RWPE2 (cell line): ENCODE data around the gene PLP1.

Experiments
- ATAC-seq: fragments of 200-7000 bp; cut with Tn5 transposase; 3 replicates; pipeline ENCODE4 v1.9.1; 2021; ENCODE audit warnings: low read depth
- DNase-seq: peaks from one replicate; pipeline ENCODE4 v3.0.0-alpha.2; 2020; ENCODE audit warnings: low spot score
- H3K27ac ChIP-seq: fragments of 450-650 bp; 2 replicates; pipeline ENCODE4 v1.5.1; 2017; ENCODE audit warnings: mild to moderate bottlenecking; ENCODE audit not compliant: poor library complexity, severe bottlenecking
- H3K27me3 ChIP-seq: fragments of 250-450 bp; sonication (Bioruptor Pico); 2 replicates; pipeline ENCODE4 v1.5.1; 2021; ENCODE audit warnings: mild to moderate bottlenecking, moderate library complexity; ENCODE audit not compliant: insufficient read depth, poor library complexity, severe bottlenecking
- H3K36me3 ChIP-seq: fragments of 250-450 bp; sonication (Bioruptor Pico); 2 replicates; pipeline ENCODE4 v1.5.1; 2020; ENCODE audit warnings: low read depth, mild to moderate bottlenecking, moderate library complexity
- H3K4me1 ChIP-seq: fragments of 250-450 bp; sonication (Bioruptor Pico); 2 replicates; pipeline ENCODE4 v1.5.1; 2021; ENCODE audit warnings: mild to moderate bottlenecking, moderate library complexity; ENCODE audit not compliant: insufficient read depth, poor library complexity, severe bottlenecking
- H3K4me3 ChIP-seq: fragments of 250-450 bp; sonication (Bioruptor Pico); 2 replicates; pipeline ENCODE4 v1.5.1; 2021; ENCODE audit warnings: mild to moderate bottlenecking, moderate library complexity; ENCODE audit not compliant: severe bottlenecking
- H3K9me3 ChIP-seq: fragments of 250-450 bp; sonication (Bioruptor Pico); 2 replicates; pipeline ENCODE4 v1.5.1; 2021; ENCODE audit warnings: mild to moderate bottlenecking, moderate library complexity; ENCODE audit not compliant: severe bottlenecking
- TF ChIP-seq, protein P1 (sequence below): fragments of 450-650 bp; IDR thresholded peaks from one replicate; pipeline ENCODE4 v1.5.1; 2017; ENCODE audit warnings: mild to moderate bottlenecking, moderate library complexity; ENCODE audit not compliant: poor library complexity, severe bottlenecking

Gene PLP1

DNA sequence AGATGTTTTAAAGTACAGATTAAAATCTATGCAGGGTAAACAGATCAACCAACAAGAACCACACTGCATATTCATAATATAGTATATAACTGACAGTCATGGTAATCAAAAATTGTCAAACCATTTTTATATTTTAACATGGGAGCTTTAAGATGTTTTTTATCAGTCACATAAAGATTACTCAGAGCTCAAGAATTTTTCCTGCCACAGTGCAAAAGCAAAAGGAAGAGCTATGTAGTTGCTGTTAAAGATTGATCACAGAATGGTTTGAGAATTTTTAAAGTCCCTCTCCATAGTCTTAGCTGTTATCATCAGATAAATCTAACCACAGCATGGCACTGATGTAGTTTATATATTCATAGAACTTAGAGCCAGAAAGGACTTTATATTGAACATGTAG lies 47.0 kb downstream of the PLP1 start:
- TF ChIP-seq, protein P1, sequence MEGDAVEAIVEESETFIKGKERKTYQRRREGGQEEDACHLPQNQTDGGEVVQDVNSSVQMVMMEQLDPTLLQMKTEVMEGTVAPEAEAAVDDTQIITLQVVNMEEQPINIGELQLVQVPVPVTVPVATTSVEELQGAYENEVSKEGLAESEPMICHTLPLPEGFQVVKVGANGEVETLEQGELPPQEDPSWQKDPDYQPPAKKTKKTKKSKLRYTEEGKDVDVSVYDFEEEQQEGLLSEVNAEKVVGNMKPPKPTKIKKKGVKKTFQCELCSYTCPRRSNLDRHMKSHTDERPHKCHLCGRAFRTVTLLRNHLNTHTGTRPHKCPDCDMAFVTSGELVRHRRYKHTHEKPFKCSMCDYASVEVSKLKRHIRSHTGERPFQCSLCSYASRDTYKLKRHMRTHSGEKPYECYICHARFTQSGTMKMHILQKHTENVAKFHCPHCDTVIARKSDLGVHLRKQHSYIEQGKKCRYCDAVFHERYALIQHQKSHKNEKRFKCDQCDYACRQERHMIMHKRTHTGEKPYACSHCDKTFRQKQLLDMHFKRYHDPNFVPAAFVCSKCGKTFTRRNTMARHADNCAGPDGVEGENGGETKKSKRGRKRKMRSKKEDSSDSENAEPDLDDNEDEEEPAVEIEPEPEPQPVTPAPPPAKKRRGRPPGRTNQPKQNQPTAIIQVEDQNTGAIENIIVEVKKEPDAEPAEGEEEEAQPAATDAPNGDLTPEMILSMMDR: no peak

DNA sequence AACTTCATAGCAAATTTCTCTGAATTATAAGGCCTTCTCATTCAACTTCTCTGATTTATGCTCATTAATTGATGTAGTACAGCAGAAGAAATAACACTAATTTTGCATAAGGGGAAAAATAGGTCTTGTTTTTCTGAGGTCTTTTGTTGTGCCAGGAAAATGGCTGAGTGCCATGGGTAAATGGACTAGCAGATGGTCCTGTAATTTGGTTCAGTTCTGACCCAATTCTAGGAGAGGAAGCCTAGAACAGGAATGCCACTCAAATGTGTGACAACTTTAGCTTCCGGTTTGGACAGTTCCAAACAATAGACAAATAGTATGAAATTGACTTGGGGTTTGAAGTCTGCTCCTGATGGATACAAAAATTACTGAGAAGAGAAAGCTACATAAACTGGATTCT lies 49.2 kb downstream of the PLP1 start:
- Histone ChIP-seq H3K27me3 (no peaks in the 10 kb centered on the region), H3K4me1 (no peaks in the 10 kb centered on the region), H3K27ac (no peak overlapping the region), H3K36me3 (no peaks in the 10 kb centered on the region), H3K4me3 (no peak overlapping the region), H3K9me3 (no peaks in the 10 kb centered on the region)
- DNase-seq (no peak), ATAC-seq (no peak)
- TF ChIP-seq, protein P1: no peak

More for the DNA sequence above, 47.0 kb downstream of the PLP1 start:
- H3K4me3 ChIP-seq: no peak overlapping the region
- no peak for DNase-seq
- H3K4me1 ChIP-seq: no peaks in the 10 kb centered on the region
- H3K27ac ChIP-seq: no peak overlapping the region
- H3K27me3 ChIP-seq: no peaks in the 10 kb centered on the region
- H3K9me3 ChIP-seq: no peaks in the 10 kb centered on the region
- no peak for ATAC-seq
- no peaks in the 10 kb centered on the region for H3K36me3 ChIP-seq

DNA sequence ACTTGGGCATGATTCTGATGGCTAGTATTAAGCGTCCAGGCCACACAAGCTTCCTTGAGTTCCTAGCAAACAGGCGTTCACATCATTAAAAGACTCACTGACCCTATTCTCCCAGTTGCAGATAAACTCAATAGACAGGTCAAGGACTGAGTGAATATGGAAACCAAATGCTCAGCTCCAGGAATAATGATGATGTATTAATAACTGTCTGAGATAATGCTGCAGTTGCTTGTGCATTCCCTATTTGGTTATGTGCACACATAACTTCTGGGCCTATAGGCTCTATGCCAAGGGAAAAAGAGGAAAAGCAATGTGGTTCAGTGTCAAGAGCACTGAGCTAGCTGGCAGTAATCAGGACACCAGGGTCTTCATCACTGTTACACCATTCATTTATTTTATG lies 51.9 kb downstream of the PLP1 start:
- H3K27ac ChIP-seq: no peak overlapping the region
- TF ChIP-seq, protein P1: no peak
- no peak overlapping the region for H3K4me3 ChIP-seq
- ATAC-seq: no peak
- H3K9me3 ChIP-seq: no peaks in the 10 kb centered on the region
- no peak for DNase-seq
- no peaks in the 10 kb centered on the region for H3K4me1 ChIP-seq
- no peaks in the 10 kb centered on the region for H3K27me3 ChIP-seq
- no peaks in the 10 kb centered on the region for H3K36me3 ChIP-seq

DNA sequence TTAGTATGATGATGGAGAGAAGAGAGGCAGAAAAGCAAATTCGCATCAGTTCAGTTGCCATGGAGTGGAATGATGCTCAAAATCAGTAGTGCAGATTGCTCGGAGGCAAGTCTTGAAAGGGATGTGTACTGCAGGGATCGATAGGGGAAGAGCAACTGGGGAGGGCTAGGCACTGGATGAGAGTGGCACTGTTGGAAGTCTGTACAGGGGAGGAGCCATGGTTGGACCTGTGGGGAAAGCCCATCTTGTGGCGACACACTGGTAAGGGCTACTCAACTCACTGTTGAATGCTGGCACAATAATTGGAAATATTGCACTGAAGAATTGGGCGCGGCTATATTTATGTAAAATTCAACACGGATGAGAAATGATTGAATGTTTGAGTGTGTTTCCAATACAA lies 54.2 kb downstream of the PLP1 start:
- TF ChIP-seq, protein P1: no peak
- no peak for ATAC-seq
- Histone ChIP-seq H3K9me3 (no peaks in the 10 kb centered on the region), H3K27ac (no peak overlapping the region), H3K4me1 (no peaks in the 10 kb centered on the region), H3K36me3 (no peaks in the 10 kb centered on the region), H3K4me3 (no peak overlapping the region), H3K27me3 (peaks cover 3% of the 10 kb centered on the region)
- no peak for DNase-seq

DNA sequence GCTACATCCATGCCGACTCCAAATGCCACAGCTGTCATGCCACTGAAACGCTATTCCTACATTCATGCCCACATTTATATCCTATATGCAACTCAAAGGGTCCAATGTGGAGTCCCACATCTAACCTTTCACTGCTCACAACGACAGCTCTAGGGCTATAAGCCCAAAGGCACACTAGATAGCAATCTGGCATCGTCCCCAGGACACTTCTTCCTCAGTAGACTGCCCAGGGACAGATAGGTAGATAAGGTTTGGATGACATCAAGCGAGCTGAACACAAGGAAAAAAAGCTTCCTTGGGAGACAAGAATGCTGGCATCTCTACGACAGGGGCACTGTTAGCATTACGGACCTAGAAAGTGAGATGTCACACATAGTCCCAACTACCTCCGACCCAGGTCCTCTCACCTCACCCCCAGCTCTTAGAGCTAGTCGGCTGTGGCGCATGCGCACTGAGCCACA lies 54.7 kb downstream of the PLP1 start:
- no peak; the same call in 2 of the 3 replicates for ATAC-seq
- TF ChIP-seq, protein P1: no peak
- no peak for DNase-seq
- no peaks in the 10 kb centered on the region for H3K9me3 ChIP-seq
- H3K27me3 ChIP-seq: peaks cover 3% of the 10 kb centered on the region
- no peaks in the 10 kb centered on the region for H3K36me3 ChIP-seq
- no peaks in the 10 kb centered on the region for H3K4me1 ChIP-seq
- peak overlapping the region; percentile 41 for H3K4me3 ChIP-seq
- no peak overlapping the region for H3K27ac ChIP-seq
